Trophoblast cell (in vitro differentiated cells and primary cell): ENCODE measurements around the gene PIK3R1.

Source experiments
- DNase-seq, 2 donors: peaks; one replicate each; pipeline ENCODE4 v3.0.0-alpha.2; 2016
- H2AFZ ChIP-seq: 2 replicates; pipeline ENCODE4 v1.6.1; 2013; ENCODE audit warnings: low read length, moderate library complexity, mild to moderate bottlenecking; ENCODE audit not compliant: insufficient read depth, poor library complexity
- H2AK5ac ChIP-seq: 2 replicates; pipeline ENCODE4 v1.6.1; 2013; ENCODE audit warnings: mild to moderate bottlenecking, low read length
- H2BK120ac ChIP-seq: 2 replicates; pipeline ENCODE4 v1.6.1; 2013; ENCODE audit warnings: low read length, mild to moderate bottlenecking, moderate library complexity; ENCODE audit not compliant: insufficient read depth, poor library complexity
- H2BK12ac ChIP-seq: 2 replicates; pipeline ENCODE4 v1.6.1; 2013; ENCODE audit warnings: mild to moderate bottlenecking, low read length, moderate library complexity
- H2BK5ac ChIP-seq: 2 replicates; pipeline ENCODE4 v1.6.1; 2013; ENCODE audit warnings: low read length, low read depth, moderate library complexity, mild to moderate bottlenecking; ENCODE audit not compliant: poor library complexity
- H3K14ac ChIP-seq: 2 replicates; pipeline ENCODE4 v1.6.1; 2013; ENCODE audit warnings: mild to moderate bottlenecking, low read length
- H3K18ac ChIP-seq: 2 replicates; pipeline ENCODE4 v1.6.1; 2013; ENCODE audit warnings: mild to moderate bottlenecking, low read length
- H3K23ac ChIP-seq: 2 replicates; pipeline ENCODE4 v1.6.1; 2013; ENCODE audit warnings: low read length
- H3K27ac ChIP-seq: 2 replicates; pipeline ENCODE4 v1.5.1; 2013; ENCODE audit warnings: low read depth, mild to moderate bottlenecking, inconsistent platforms, low read length, moderate library complexity
- H3K27me3 ChIP-seq: 2 replicates; pipeline ENCODE4 v1.6.1; 2013; ENCODE audit warnings: inconsistent platforms, mild to moderate bottlenecking, low read length, moderate library complexity; ENCODE audit not compliant: insufficient read depth
- H3K36me3 ChIP-seq, 2 experiments: 1 replicate in 1 of 2; 2 replicates in 1 of 2; pipeline ENCODE4 v1.6.1; 2013; ENCODE audit warnings: low read length in 2 of 2, mild to moderate bottlenecking in 2 of 2, moderate library complexity in 1 of 2; ENCODE audit not compliant: insufficient read depth in 2 of 2, control insufficient read depth in 1 of 2
- H3K4ac ChIP-seq: 2 replicates; pipeline ENCODE4 v1.6.1; 2013; ENCODE audit warnings: low read depth, mild to moderate bottlenecking, low read length, moderate library complexity
- H3K4me1 ChIP-seq, 2 experiments: 1 replicate in 1 of 2; 2 replicates in 1 of 2; pipeline ENCODE4 v1.6.1; 2013; ENCODE audit warnings: low read length in 2 of 2, mild to moderate bottlenecking in 2 of 2, moderate library complexity in 1 of 2; ENCODE audit not compliant: insufficient read depth in 2 of 2, control insufficient read depth in 1 of 2
- H3K4me2 ChIP-seq: 2 replicates; pipeline ENCODE4 v1.6.1; 2013; ENCODE audit warnings: inconsistent platforms, mild to moderate bottlenecking, low read length, moderate library complexity
- H3K4me3 ChIP-seq: 2 replicates; pipeline ENCODE4 v1.5.1; 2013; ENCODE audit warnings: mild to moderate bottlenecking, low read depth, low read length, inconsistent platforms
- H3K79me1 ChIP-seq: one replicate; pipeline ENCODE4 v1.6.1; 2013; ENCODE audit warnings: low read length
- H3K79me2 ChIP-seq: 2 replicates; pipeline ENCODE4 v1.6.1; 2013; ENCODE audit warnings: low read length, mild to moderate bottlenecking; ENCODE audit not compliant: control insufficient read depth, insufficient read depth, poor library complexity
- H3K9ac ChIP-seq: 2 replicates; pipeline ENCODE4 v1.6.1; 2013; ENCODE audit warnings: mild to moderate bottlenecking, low read length
- H3K9me3 ChIP-seq: 2 replicates; pipeline ENCODE4 v1.6.1; 2013; ENCODE audit warnings: low read depth, mild to moderate bottlenecking, control low read depth, inconsistent platforms, low read length; ENCODE audit not compliant: insufficient read depth
- H4K12ac ChIP-seq: 2 replicates; pipeline ENCODE4 v1.6.1; 2013; ENCODE audit warnings: low read depth, mild to moderate bottlenecking, low read length, moderate library complexity
- H4K8ac ChIP-seq: 2 replicates; pipeline ENCODE4 v1.6.1; 2013; ENCODE audit warnings: low read depth, mild to moderate bottlenecking, low read length, moderate library complexity
- H4K91ac ChIP-seq: one replicate; pipeline ENCODE4 v1.6.1; 2013; ENCODE audit warnings: low read depth, mild to moderate bottlenecking, low read length, moderate library complexity
- WGBS: extraction: QIAGEN DNeasy Blood & Tissue Kit; methylation state at CpG from one replicate; pipeline ENCODE4 v1.1.7; 2013; ENCODE audit warnings: missing lambda C conversion rate; ENCODE audit not compliant: insufficient read length, insufficient coverage; ENCODE audit errors: extremely low coverage; 5-methylcytosine and 5-hydroxymethylcytosine counted together

Gene PIK3R1

GRCh38 chr5:68261169-68261568 lies 45.6 kb downstream of the PIK3R1 start:
- Histone ChIP-seq H4K12ac (no peak overlapping the region), H3K23ac (no peak overlapping the region), H3K18ac (no peak overlapping the region), H3K9ac (no peak overlapping the region), H3K27ac (no peak overlapping the region), H2AK5ac (no peak overlapping the region), H2BK5ac (no peak overlapping the region), H2BK120ac (no peak overlapping the region), H3K4me2 (no peak overlapping the region), H3K4me1 (no peaks in the 10 kb centered on the region), H4K8ac (no peak overlapping the region), H3K9me3 (no peaks in the 10 kb centered on the region), H3K14ac (no peak overlapping the region), H2AFZ (no peak overlapping the region), H3K79me2 (no peaks in the 10 kb centered on the region), H3K79me1 (no peaks in the 10 kb centered on the region), H3K4me3 (no peak overlapping the region), H3K27me3 (no peaks in the 10 kb centered on the region), H3K4ac (no peak overlapping the region), H2BK12ac (no peak overlapping the region), H4K91ac (no peak overlapping the region), H3K36me3 (peaks cover 2 to 6% of the 10 kb centered on the region in 2 experiments)
- DNase-seq = no peak

DNA sequence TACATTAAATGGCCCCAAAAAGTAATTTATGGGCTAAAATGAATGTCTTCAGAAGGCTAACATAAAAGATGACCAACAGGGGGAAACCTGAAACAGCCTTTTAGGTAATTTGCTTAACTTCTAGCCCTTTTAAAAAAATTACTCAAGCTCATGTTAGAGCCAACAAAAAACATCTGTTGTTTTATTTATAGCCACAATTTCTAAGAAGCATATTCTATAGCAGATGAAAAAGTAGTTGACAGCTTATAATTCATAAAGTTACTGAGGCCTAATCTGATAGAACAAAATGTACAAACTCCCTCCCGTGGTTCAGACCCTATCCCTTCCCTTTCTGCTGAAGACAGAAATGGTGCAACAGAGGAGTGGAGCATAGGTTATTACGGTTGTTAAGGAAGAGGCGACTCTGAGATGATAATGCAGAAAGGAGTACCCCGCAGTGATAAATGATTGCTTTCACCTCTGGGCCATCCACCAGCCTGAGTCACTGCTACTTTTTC lies 46.1 kb downstream of the PIK3R1 start:
- Histone ChIP-seq H3K27me3 (no peaks in the 10 kb centered on the region), H2BK5ac (no peak overlapping the region), H4K8ac (no peak overlapping the region), H3K36me3 (peaks cover 2 to 6% of the 10 kb centered on the region in 2 experiments), H3K23ac (no peak overlapping the region), H3K9me3 (no peaks in the 10 kb centered on the region), H2BK12ac (no peak overlapping the region), H2AK5ac (no peak overlapping the region), H2BK120ac (no peak overlapping the region), H3K4ac (no peak overlapping the region), H2AFZ (no peak overlapping the region), H3K4me2 (no peak overlapping the region), H3K14ac (no peak overlapping the region), H3K18ac (no peak overlapping the region), H4K91ac (no peak overlapping the region), H3K9ac (no peak overlapping the region), H3K4me1 (no peaks in the 10 kb centered on the region), H3K79me1 (no peaks in the 10 kb centered on the region), H4K12ac (no peak overlapping the region), H3K79me2 (no peaks in the 10 kb centered on the region), H3K27ac (no peak overlapping the region), H3K4me3 (no peak overlapping the region)
- no CpG with 5 or more reads among the region's 4 CpGs for WGBS
- no peak for DNase-seq

- peaks cover 2 to 3% of the 10 kb centered on the region in 2 experiments for H3K36me3 ChIP-seq
- H3K4me3 ChIP-seq = no peak overlapping the region
- no peak overlapping the region for H4K12ac ChIP-seq
- H4K8ac ChIP-seq = no peak overlapping the region
- DNase-seq = no peak
- no peak overlapping the region for H2BK5ac ChIP-seq
- no peak overlapping the region for H3K23ac ChIP-seq
- H3K4me2 ChIP-seq = no peak overlapping the region
- no peaks in the 10 kb centered on the region for H3K4me1 ChIP-seq
- no peak overlapping the region for H3K18ac ChIP-seq
- no peak overlapping the region for H2AFZ ChIP-seq
- H3K79me2 ChIP-seq = peaks cover 1% of the 10 kb centered on the region
- no peak overlapping the region for H4K91ac ChIP-seq
- no peak overlapping the region for H3K27ac ChIP-seq
- no peak overlapping the region for H2AK5ac ChIP-seq
- no peak overlapping the region for H2BK120ac ChIP-seq
- no CpG with 5 or more reads among the region's 10 CpGs for WGBS
- H3K4ac ChIP-seq = no peak overlapping the region
- H3K9ac ChIP-seq = no peak overlapping the region
- no peaks in the 10 kb centered on the region for H3K27me3 ChIP-seq
- no peak overlapping the region for H3K14ac ChIP-seq
- H3K9me3 ChIP-seq = no peaks in the 10 kb centered on the region
- H2BK12ac ChIP-seq = no peak overlapping the region
- H3K79me1 ChIP-seq = no peaks in the 10 kb centered on the region
These were observed 48.7 kb downstream of the PIK3R1 start for GRCh38 chr5:68264024-68264956.

DNA sequence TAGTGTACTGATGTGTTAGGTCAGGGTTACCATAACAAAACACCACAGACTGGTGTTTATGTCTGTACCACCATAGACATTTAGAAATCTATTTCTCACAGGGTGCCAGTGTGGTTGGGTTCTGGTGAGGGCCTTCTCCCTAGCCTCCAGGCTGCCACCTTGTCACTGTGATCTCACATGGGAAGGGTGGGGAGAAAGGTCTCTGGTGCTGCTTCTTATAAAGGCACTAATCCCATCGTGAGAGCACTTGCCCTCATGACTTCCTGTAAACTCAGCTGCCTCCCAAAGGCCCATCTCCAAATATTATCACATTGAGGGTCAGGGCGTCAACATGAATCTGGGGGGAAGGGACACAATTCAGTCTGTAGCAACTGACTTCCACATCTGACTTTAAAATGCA lies 49.8 kb downstream of the PIK3R1 start:
- no peak overlapping the region for H2BK12ac ChIP-seq
- H4K12ac ChIP-seq = no peak overlapping the region
- H2AFZ ChIP-seq = no peak overlapping the region
- no peak overlapping the region for H3K18ac ChIP-seq
- no peaks in the 10 kb centered on the region for H3K79me1 ChIP-seq
- no peak overlapping the region for H2BK120ac ChIP-seq
- H2BK5ac ChIP-seq = no peak overlapping the region
- H3K9me3 ChIP-seq = no peaks in the 10 kb centered on the region
- H4K91ac ChIP-seq = no peak overlapping the region
- H3K27ac ChIP-seq = no peak overlapping the region
- H3K27me3 ChIP-seq = no peaks in the 10 kb centered on the region
- H3K14ac ChIP-seq = no peak overlapping the region
- peaks cover 1% of the 10 kb centered on the region for H3K79me2 ChIP-seq
- DNase-seq = no peak
- H3K9ac ChIP-seq = peak overlapping the region; percentile 54
- H3K4me2 ChIP-seq = no peak overlapping the region
- no peak overlapping the region for H2AK5ac ChIP-seq
- H3K4me3 ChIP-seq = no peak overlapping the region
- no peak overlapping the region for H4K8ac ChIP-seq
- WGBS = no CpG with 5 or more reads among the region's 2 CpGs
- H3K4me1 ChIP-seq = no peaks in the 10 kb centered on the region
- H3K36me3 ChIP-seq = peaks cover 2 to 3% of the 10 kb centered on the region in 2 experiments
- no peak overlapping the region for H3K4ac ChIP-seq
- no peak overlapping the region for H3K23ac ChIP-seq
